ENCODE measurements around the gene TMEM88.
"Not testable (repeated sequence)": the region's sequence is repeated elsewhere in the genome, so short reads cannot be mapped to it uniquely, and the experiment has no call there.

The TMEM88 gene

GRCh38 chr17:7862692-7863437 lies 8.0 kb downstream of the TMEM88 start:
- H3K27me3 ChIP-seq (ENCODE audit: insufficient read depth, low read length): no peaks in the 10 kb centered on the region
- H3K36me3 ChIP-seq (ENCODE audit: insufficient read depth, low read length): peaks cover 22% of the 10 kb centered on the region
- H3K9me3 ChIP-seq (ENCODE audit: low read length): no peaks in the 10 kb centered on the region
- H3K4me1 ChIP-seq (ENCODE audit: insufficient read depth, low read length): peaks cover 13% of the 10 kb centered on the region
- H3K4me3 ChIP-seq (ENCODE audit: low read length): no peak overlapping the region
- no peak overlapping the region for H2AFZ ChIP-seq (ENCODE audit: low read depth, low read length)

GRCh38 chr17:7864384-7864783 lies 9.5 kb downstream of the TMEM88 start:
- not testable (repeated sequence) for H3K9me3 ChIP-seq (ENCODE audit: low read length); H2AFZ ChIP-seq (ENCODE audit: low read depth, low read length); H3K4me3 ChIP-seq (ENCODE audit: low read length); H3K27me3 ChIP-seq (ENCODE audit: insufficient read depth, low read length); H3K4me1 ChIP-seq (ENCODE audit: insufficient read depth, low read length)
- peaks cover 27% of the 10 kb centered on the region for H3K36me3 ChIP-seq (ENCODE audit: insufficient read depth, low read length)

GRCh38 chr17:7864995-7865650 lies 10.3 kb downstream of the TMEM88 start:
- peaks cover 28% of the 10 kb centered on the region for H3K36me3 ChIP-seq (ENCODE audit: insufficient read depth, low read length)
- no peaks in the 10 kb centered on the region for H3K4me1 ChIP-seq (ENCODE audit: insufficient read depth, low read length)
- H2AFZ ChIP-seq (ENCODE audit: low read depth, low read length): no peak overlapping the region
- no peaks in the 10 kb centered on the region for H3K9me3 ChIP-seq (ENCODE audit: low read length)
- H3K27me3 ChIP-seq (ENCODE audit: insufficient read depth, low read length): no peaks in the 10 kb centered on the region
- H3K4me3 ChIP-seq (ENCODE audit: low read length): no peak overlapping the region

- H3K4me3 ChIP-seq (ENCODE audit: low read length): no peak overlapping the region
- H2AFZ ChIP-seq (ENCODE audit: low read depth, low read length): no peak overlapping the region
- H3K4me1 ChIP-seq (ENCODE audit: insufficient read depth, low read length): no peaks in the 10 kb centered on the region
- no peaks in the 10 kb centered on the region for H3K9me3 ChIP-seq (ENCODE audit: low read length)
- H3K27me3 ChIP-seq (ENCODE audit: insufficient read depth, low read length): no peaks in the 10 kb centered on the region
- peaks cover 31% of the 10 kb centered on the region for H3K36me3 ChIP-seq (ENCODE audit: insufficient read depth, low read length)
These were observed 13.0 kb downstream of the TMEM88 start for GRCh38 chr17:7867881-7868329.

- Histone ChIP-seq H3K36me3 (ENCODE audit: insufficient read depth, low read length) (peaks cover 28% of the 10 kb centered on the region), H3K9me3 (ENCODE audit: low read length) (no peaks in the 10 kb centered on the region), H3K27me3 (ENCODE audit: insufficient read depth, low read length) (no peaks in the 10 kb centered on the region), H2AFZ (ENCODE audit: low read depth, low read length) (no peak overlapping the region), H3K4me3 (ENCODE audit: low read length) (no peak overlapping the region), H3K4me1 (ENCODE audit: insufficient read depth, low read length) (no peaks in the 10 kb centered on the region)
These were observed 18.2 kb downstream of the TMEM88 start for GRCh38 chr17:7873051-7873450.

DNA sequence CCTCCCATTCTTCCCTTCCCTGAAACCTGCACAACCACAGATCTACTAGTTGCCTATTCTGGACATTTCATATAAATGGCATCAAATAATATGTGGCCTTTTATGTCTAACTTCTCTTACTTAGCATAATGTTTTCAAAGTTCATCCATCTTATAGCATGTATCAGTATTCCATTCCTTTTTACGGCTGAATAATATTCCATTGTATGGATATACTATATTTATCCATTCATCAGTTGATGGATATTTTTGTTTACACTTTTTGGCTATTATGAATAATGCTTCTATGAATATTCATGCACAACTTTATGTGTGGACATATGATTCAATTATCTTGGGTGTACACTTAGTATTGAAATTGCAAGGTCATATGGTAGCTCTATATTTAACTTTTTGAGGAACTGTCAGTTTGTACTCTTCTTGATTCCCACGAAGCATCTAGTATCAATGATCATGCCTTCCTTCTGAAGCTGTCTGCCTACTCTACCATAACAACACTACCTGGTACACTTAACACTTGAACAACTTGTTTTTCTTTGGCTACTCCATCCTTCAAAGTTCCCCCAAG lies 21.0 kb downstream of the TMEM88 start:
- Histone ChIP-seq H3K36me3 (ENCODE audit: insufficient read depth, low read length) (peaks cover 36% of the 10 kb centered on the region), H3K9me3 (ENCODE audit: low read length) (no peaks in the 10 kb centered on the region), H2AFZ (ENCODE audit: low read depth, low read length) (no peak overlapping the region), H3K4me3 (ENCODE audit: low read length) (no peak overlapping the region), H3K4me1 (ENCODE audit: insufficient read depth, low read length) (no peaks in the 10 kb centered on the region), H3K27me3 (ENCODE audit: insufficient read depth, low read length) (no peaks in the 10 kb centered on the region)

GRCh38 chr17:7878234-7878633 lies 23.4 kb downstream of the TMEM88 start:
- Histone ChIP-seq H3K4me1 (ENCODE audit: insufficient read depth, low read length) (peaks cover 12% of the 10 kb centered on the region), H3K36me3 (ENCODE audit: insufficient read depth, low read length) (peaks cover 44% of the 10 kb centered on the region), H3K27me3 (ENCODE audit: insufficient read depth, low read length) (no peaks in the 10 kb centered on the region), H3K4me3 (ENCODE audit: low read length) (no peak overlapping the region), H2AFZ (ENCODE audit: low read depth, low read length) (no peak overlapping the region), H3K9me3 (ENCODE audit: low read length) (no peaks in the 10 kb centered on the region)

GRCh38 chr17:7880076-7880868 lies 25.4 kb downstream of the TMEM88 start:
- Histone ChIP-seq H3K4me1 (ENCODE audit: insufficient read depth, low read length) (peaks cover 18% of the 10 kb centered on the region), H3K27me3 (ENCODE audit: insufficient read depth, low read length) (no peaks in the 10 kb centered on the region), H3K4me3 (ENCODE audit: low read length) (no peak overlapping the region), H3K9me3 (ENCODE audit: low read length) (no peaks in the 10 kb centered on the region), H2AFZ (ENCODE audit: low read depth, low read length) (no peak overlapping the region), H3K36me3 (ENCODE audit: insufficient read depth, low read length) (peaks cover 40% of the 10 kb centered on the region)

- peaks cover 32% of the 10 kb centered on the region for H3K36me3 ChIP-seq (ENCODE audit: insufficient read depth, low read length)
- H3K27me3 ChIP-seq (ENCODE audit: insufficient read depth, low read length): no peaks in the 10 kb centered on the region
- no peak overlapping the region for H2AFZ ChIP-seq (ENCODE audit: low read depth, low read length)
- H3K4me1 ChIP-seq (ENCODE audit: insufficient read depth, low read length): peaks cover 22% of the 10 kb centered on the region
- H3K4me3 ChIP-seq (ENCODE audit: low read length): no peak overlapping the region
- no peaks in the 10 kb centered on the region for H3K9me3 ChIP-seq (ENCODE audit: low read length)
These were observed 26.6 kb downstream of the TMEM88 start for GRCh38 chr17:7881276-7882054.

DNA sequence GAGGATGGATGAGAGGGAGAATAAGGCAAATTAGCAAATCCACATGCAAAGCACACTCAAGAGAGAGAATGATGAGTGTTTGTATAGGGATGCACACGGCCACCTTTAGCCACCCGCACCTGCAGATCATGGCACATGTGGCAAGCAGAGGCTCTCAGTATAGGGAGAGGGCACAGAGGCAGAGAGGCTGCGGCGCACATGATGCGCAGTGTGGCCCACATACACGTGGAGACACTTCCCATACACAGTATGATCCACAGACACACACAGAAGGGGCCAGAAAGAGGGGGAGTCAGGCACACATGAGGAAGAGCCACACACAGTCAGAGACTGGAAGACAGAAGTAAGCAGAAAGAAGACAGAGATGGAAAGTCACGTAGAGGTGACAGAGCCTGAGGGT lies 27.2 kb downstream of the TMEM88 start:
- H3K4me1 ChIP-seq (ENCODE audit: insufficient read depth, low read length): peaks cover 27% of the 10 kb centered on the region
- H3K4me3 ChIP-seq (ENCODE audit: low read length): no peak overlapping the region
- H3K36me3 ChIP-seq (ENCODE audit: insufficient read depth, low read length): peaks cover 32% of the 10 kb centered on the region
- no peaks in the 10 kb centered on the region for H3K27me3 ChIP-seq (ENCODE audit: insufficient read depth, low read length)
- H2AFZ ChIP-seq (ENCODE audit: low read depth, low read length): no peak overlapping the region
- no peaks in the 10 kb centered on the region for H3K9me3 ChIP-seq (ENCODE audit: low read length)

- no peak overlapping the region for H3K4me3 ChIP-seq (ENCODE audit: low read length)
These were observed 27.8 kb downstream of the TMEM88 start for GRCh38 chr17:7882629-7883028.

DNA sequence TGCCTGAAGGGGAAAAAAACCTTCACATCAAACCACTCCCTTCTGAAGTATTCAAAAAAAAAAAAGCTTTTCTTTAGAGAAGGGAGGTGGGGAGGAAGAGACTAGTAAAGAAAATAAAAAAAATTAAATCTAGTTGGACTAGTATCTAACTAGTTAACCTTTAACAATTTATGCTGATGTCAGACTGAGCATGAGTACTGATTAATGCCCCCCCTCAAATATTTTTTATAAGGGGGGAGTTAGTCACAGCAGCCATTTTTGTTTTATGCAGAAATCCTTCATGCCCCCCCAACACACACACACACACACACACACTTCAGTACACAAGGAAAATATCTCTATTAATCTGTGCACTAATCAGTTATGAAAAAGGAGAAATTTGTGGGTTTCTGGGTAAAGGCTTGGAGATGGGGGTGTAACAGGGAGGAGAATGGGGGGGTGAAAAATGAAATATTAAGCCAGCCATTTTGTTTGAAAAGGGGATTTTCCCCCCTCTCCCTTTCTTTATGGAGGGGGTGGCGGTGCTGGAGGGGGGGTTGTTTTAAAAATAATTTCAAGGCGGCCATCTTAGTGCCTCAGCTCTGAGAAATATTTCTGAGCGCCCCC lies 29.0 kb downstream of the TMEM88 start:
- Histone ChIP-seq H3K4me1 (ENCODE audit: insufficient read depth, low read length) (peaks cover 43% of the 10 kb centered on the region), H2AFZ (ENCODE audit: low read depth, low read length) (no peak overlapping the region), H3K36me3 (ENCODE audit: insufficient read depth, low read length) (peaks cover 32% of the 10 kb centered on the region), H3K27me3 (ENCODE audit: insufficient read depth, low read length) (no peaks in the 10 kb centered on the region), H3K9me3 (ENCODE audit: low read length) (no peaks in the 10 kb centered on the region), H3K4me3 (ENCODE audit: low read length) (peak overlapping the region; percentile 33)

More at GRCh38 chr17:7882629-7883028, 27.8 kb downstream of the TMEM88 start:
- H3K4me1 ChIP-seq (ENCODE audit: insufficient read depth, low read length): peaks cover 30% of the 10 kb centered on the region
- peaks cover 32% of the 10 kb centered on the region for H3K36me3 ChIP-seq (ENCODE audit: insufficient read depth, low read length)
- no peaks in the 10 kb centered on the region for H3K27me3 ChIP-seq (ENCODE audit: insufficient read depth, low read length)
- no peak overlapping the region for H2AFZ ChIP-seq (ENCODE audit: low read depth, low read length)
- H3K9me3 ChIP-seq (ENCODE audit: low read length): no peaks in the 10 kb centered on the region

Measured in neuron (in vitro differentiated cells).